GM18907 (cell line): ENCODE measurements around the gene RRAS2.
A peak's percentile ranks its signal among the peaks of the same experiment; 100 is the strongest.
"Not testable (repeated sequence)": the region's sequence is repeated elsewhere in the genome, so short reads cannot be mapped to it uniquely, and the experiment has no call there.

Source experiments
- ATAC-seq: cut with Tn5 transposase; IDR thresholded peaks from one replicate; pipeline ENCODE4 v1.9.1; 2021; ENCODE audit warnings: mild to moderate bottlenecking, moderate library complexity; ENCODE audit not compliant: unreplicated experiment

RRAS2 gene

DNA sequence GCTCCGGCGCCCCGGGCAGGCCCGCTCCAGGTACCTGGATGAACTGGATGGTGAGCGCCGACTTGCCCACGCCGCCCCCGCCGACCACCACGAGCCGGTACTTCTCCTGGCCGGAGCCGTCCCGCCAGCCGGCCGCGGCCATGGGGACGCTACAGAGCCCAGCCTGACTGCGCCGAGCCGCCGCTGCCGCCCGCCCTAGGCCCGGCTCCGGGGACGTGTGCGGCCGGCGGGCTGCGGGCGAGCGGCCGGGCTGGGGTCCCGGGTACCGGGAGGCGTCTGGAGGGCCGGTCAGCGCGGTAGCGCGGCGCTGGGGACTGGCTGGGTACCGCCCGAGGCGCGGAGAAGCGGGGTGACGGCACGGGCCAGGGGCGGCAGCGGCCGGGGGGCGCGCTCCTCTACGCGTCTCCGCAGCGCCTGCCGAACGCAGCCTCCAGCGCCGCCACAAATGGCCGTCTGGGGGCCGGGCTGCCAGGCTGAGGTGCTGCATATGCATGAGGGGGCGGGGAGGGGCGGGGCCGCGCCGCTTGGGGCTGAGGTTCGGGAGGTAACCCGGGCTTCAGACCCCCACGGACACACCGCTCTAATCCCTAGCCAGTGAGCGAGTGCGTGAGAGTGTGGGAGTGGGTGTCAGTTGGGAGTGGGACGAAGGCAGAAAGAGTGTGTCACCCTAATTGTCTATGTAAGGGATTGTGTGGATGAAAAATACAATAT, at the start of gene RRAS2:
Gene RRAS2 (minus strand): TSS at position 455 of the 711 bp plus-strand sequence. CDS start 313 bp downstream, at position 142.
- peak; percentile 93 for ATAC-seq

- ATAC-seq, result no peak
Observed at GRCh38 chr11:14408612-14409011, 49.6 kb upstream of the RRAS2 start.

- ATAC-seq, result not testable (repeated sequence)
Observed at GRCh38 chr11:14406116-14406515, 47.1 kb upstream of the RRAS2 start.

- not testable (repeated sequence) for ATAC-seq
Observed at GRCh38 chr11:14403528-14403927, 44.5 kb upstream of the RRAS2 start.

DNA sequence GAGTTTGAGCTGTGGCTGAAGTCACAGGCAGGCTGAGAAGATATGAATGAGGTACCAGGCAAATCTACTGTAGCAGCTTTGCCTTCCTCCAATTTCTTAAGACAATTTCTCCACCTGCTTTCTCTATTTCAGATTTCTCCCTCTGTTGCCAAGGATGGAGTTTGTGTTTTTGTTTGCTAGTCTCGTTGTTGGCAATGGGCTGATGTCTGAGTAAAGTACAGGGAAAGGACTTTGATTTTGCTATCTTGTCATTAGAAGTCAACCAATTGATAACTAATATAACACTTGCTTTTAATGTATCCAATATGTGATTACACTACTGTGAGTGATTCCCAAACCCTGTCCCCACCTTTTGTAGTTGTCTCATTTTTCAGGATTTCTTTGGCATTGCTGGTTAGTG, 40.1 kb upstream of the RRAS2 start:
- no peak for ATAC-seq

DNA sequence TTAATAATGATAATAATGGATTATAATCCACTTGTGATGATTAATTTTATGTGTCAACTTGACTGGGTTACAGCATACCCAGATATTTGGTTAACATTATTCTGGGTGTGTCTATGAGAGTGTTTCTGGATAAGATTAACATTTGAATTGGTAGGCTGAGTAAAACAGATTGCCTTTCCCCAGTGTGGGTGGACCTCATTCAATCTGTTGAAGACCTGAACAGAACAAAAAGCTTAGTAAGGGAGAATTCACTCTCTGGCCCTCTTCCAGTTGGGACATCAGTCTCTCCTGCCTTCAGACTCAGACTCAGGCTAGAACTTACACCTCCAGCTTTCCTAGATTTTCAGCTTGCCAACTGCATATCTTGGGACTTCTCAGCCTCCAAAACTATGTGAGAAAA, 37.3 kb upstream of the RRAS2 start:
- no peak for ATAC-seq

DNA sequence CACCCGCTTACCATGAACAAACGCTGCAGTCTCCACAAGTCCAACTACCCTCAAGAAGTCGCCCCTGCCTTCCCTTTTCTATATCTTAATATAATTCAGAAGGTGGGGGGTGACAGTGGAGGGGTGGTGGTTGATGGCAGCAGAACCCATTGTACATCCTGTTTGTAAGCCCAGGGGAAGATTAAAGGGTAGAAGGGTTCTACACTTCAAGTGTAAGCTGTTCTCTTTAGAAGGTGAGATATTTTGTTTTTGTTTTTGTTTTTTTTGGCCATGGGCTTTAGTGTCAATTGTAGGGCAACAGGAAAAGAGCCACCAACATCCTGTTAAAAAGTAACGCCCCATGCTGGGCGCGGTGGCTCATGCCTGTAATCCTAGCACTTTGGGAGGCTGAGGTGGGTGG, 34.9 kb upstream of the RRAS2 start:
- ATAC-seq, result no peak

- no peak for ATAC-seq
Observed at GRCh38 chr11:14393129-14393528, 34.1 kb upstream of the RRAS2 start.

GRCh38 chr11:14390669-14391068, 31.7 kb upstream of the RRAS2 start:
- no peak for ATAC-seq

GRCh38 chr11:14388352-14388751, 29.4 kb upstream of the RRAS2 start:
- no peak for ATAC-seq

DNA sequence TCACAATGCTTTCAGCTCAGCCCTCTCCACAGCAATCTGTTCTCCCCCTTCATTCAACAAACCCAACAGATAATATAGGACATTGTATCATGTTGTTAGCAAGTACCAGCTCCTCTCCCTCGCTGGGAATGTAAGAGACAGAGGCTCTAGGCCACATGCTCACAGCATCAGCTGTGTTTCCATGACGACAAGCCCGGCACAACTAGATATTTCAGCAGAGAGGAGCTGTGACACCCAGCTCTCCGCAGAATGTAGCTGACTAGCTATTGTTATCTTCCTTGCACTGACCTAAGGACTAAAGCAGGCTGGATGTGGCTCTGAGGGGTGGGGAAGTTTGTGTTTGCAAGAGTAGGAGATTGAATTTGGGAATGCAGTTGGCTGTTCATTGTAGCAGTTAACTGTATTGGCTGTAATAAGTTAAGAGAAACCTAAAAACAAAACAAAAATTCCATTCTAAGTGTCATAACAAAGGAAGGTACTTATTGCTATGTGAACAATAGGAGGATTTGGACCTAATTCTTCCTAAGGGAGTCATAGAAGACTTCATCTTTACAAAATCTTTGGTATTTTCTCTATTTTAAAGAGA, 28.0 kb upstream of the RRAS2 start:
- ATAC-seq, result no peak

- no peak for ATAC-seq
Observed at GRCh38 chr11:14386081-14386480, 27.1 kb upstream of the RRAS2 start.

GRCh38 chr11:14384338-14384737, 25.4 kb upstream of the RRAS2 start:
- ATAC-seq, result no peak

GRCh38 chr11:14381968-14382367, 23.0 kb upstream of the RRAS2 start:
- ATAC-seq, result no peak

DNA sequence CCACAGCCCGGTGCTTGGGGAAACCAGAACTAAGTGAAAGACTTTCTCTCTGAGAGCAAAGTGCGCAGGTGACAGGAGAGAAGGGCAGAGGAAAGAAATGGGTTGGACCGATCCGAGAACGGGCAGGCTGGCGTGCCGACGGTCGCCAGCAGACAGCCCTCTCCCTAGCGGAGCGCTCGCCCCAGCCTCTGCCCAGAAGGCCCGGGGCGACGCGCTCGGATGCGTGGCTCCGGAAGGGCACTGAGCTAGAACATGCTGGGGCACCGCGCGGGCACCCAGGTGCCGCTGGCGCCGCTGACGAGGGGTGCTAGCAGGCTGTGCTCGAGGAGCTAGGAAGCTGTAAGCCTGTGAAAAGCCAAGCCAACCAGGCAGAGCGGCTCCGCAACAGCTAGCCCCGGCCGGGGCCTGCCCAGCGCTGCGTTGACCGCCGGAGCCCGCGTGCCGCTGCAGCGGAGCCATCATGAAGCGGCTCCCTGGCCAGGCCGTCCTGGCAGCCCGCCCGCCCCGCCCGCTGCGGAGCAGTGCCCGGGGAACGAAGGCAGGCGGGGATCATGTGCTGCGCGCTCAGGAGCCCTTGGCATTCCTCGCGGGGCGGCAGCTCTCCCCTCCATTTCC, 22.1 kb upstream of the RRAS2 start:
- ATAC-seq, result peak; percentile 86

- ATAC-seq, result no peak
Observed at GRCh38 chr11:14380125-14380936, 21.3 kb upstream of the RRAS2 start.

DNA sequence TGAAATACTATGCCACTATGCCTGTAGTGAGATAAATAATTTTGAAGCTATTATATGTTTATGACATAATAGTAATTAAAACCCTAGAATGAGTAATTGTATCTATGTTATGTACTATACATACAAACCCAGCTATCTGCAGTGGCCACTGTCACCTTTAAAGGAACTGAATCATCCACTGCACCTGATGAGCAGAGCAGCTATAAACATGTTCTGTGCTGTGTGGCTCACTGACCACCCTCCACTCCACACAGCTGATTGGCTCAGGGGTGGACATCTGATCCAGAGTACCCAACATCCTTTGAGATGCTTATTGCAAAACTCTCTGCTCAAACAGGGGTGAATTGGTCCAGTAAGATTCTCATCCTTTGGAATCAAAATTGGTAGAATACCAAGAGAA, 19.2 kb upstream of the RRAS2 start:
- no peak for ATAC-seq

GRCh38 chr11:14376920-14377319, 17.9 kb upstream of the RRAS2 start:
- no peak for ATAC-seq

DNA sequence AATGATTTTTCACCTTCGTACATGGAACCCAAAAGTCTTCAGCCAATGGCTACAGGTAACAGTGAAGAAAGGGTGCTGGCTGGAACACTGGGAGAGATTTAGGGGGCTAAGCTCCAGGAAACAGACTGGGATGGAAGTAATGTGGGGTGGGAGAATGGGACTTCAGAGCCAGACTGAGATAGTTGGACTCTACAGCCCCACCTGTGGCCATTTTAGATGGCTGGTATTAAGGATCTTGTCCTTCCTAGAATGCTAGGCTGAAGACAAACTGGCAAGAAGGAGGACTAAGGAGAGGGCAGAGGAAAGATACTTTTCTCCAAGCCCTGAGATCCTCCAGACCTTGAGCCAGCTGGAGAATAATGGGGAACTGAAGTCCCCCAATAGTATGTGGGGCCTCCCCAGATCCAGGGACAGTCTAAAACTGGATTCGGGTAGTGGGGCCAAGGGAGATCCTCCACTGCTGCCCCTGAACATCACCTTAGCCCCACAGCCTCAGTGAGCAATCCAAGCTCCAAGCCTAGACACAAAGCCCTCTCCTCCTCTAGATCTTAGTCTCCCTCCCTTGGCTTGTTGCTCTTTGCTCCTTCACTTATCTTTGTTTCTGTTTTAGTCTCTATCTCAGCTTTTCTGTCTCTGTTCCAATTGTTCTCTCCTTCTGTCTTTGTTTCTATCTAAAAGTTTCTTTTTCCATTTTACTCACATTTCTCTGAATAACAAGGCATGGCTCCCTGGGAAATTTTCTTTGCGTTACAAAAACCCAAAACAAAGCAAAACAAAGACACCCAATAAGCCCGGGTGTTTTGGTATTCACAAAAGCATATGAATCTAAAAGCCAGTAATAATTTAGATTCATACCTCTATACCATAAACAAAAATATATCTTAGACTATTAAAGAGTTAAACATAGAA, 16.2 kb upstream of the RRAS2 start:
- no peak for ATAC-seq

DNA sequence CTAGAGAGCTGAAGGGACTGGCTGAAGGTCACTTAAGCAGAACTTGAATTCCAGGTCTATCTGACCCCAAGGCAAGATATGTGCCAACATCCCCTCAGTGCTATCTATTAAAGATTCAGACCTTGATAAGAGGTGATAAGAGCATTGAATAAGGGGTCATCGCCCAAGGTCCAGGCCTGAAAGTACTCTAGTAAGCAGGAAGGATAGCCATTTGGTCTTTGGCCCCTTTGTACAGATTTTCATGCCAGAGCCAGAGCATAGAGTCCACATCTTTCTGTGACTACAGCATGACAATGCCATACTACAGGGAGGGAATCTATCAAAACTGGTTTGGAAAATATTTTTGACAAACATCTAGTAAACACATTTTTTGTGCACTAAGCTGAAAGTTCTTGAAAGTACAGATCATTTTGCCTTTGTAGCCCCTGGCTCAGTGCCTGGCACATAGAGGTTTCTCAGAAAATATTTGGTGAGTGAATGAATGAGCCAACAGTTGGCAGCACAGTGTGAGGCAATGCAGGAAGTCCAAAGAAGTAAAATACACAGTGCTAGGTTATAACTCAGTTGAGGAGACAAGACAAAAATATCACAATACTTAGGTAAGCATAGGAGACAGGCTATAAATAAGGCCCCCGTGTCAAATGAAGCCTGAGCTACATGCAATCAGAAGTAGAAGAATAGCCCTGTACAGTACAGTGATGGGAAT, 15.1 kb upstream of the RRAS2 start:
- no peak for ATAC-seq
